Lower lobe of right lung (tissue), 2 donors: Measurements from ENCODE around the gene CYP39A1. TPM values are rescaled to one million over a fixed set of nuclear protein-coding genes. Genes with fewer than 3 reads are reported as not detected.

ENCODE experiments used
- ATAC-seq, 2 donors: fragments of 200-7000 bp; cut with Tn5 transposase; one replicate each; pipeline ENCODE4 v1.9.1; 2020 to 2022; ENCODE audit warnings: mild to moderate bottlenecking in 2 of 2, moderate library complexity in 2 of 2
- DNase-seq: peaks from one replicate; pipeline ENCODE4 v3.0.0-alpha.2; 2020
- H3K27ac ChIP-seq: fragments of 200-600 bp; one replicate; pipeline ENCODE4 v1.8.0; 2022
- H3K27me3 ChIP-seq: fragments of 200-600 bp; one replicate; pipeline ENCODE4 v1.8.0; 2022; ENCODE audit warnings: low read depth
- H3K36me3 ChIP-seq: fragments of 200-600 bp; one replicate; pipeline ENCODE4 v1.8.0; 2022; ENCODE audit warnings: mild to moderate bottlenecking
- H3K4me1 ChIP-seq: fragments of 200-600 bp; one replicate; pipeline ENCODE4 v1.8.0; 2022
- H3K4me3 ChIP-seq: fragments of 200-600 bp; one replicate; pipeline ENCODE4 v1.8.0; 2022; ENCODE audit warnings: mild to moderate bottlenecking
- H3K9me3 ChIP-seq: fragments of 200-600 bp; one replicate; pipeline ENCODE4 v1.8.0; 2022
- intact Hi-C: fragments of 100-400 bp; cut with DNase I; formaldehyde crosslinking; loops from one replicate; pipeline ENCODE4 v1.11.0; 2022
- total RNA-seq: library from RNA; stranded (reverse); fragmentation: NEBNext Ultra II Directional; extraction: Animal tissue kit (Norgen Biotek cat#: 25700); gene quantifications from one replicate; pipeline ENCODE4 v1.2.1, GENCODE V29; 2021
- TF ChIP-seq, protein P1 (sequence below): fragments of 200-600 bp; IDR thresholded peaks from one replicate; pipeline ENCODE4 v1.8.0; 2022; ENCODE audit warnings: antibody characterized with exemption, mild to moderate bottlenecking
- donor health status: DM: no; HTN: yes; CAD: no; lungs with severe emphysema.

Gene CYP39A1
- total RNA-seq, 1 donor from 2014 or later, result 5.4 TPM

GRCh38 chr6:46538800-46539480 is 113.7 kb downstream of the CYP39A1 start:
- H3K27ac ChIP-seq, result no peak overlapping the region
- no peak for DNase-seq
- no peaks in the 10 kb centered on the region for H3K27me3 ChIP-seq
- no peaks in the 10 kb centered on the region for H3K9me3 ChIP-seq
- intact Hi-C loops, result no loop called here
- no peak for ATAC-seq
- no peaks in the 10 kb centered on the region for H3K4me1 ChIP-seq
- TF ChIP-seq, protein P1, sequence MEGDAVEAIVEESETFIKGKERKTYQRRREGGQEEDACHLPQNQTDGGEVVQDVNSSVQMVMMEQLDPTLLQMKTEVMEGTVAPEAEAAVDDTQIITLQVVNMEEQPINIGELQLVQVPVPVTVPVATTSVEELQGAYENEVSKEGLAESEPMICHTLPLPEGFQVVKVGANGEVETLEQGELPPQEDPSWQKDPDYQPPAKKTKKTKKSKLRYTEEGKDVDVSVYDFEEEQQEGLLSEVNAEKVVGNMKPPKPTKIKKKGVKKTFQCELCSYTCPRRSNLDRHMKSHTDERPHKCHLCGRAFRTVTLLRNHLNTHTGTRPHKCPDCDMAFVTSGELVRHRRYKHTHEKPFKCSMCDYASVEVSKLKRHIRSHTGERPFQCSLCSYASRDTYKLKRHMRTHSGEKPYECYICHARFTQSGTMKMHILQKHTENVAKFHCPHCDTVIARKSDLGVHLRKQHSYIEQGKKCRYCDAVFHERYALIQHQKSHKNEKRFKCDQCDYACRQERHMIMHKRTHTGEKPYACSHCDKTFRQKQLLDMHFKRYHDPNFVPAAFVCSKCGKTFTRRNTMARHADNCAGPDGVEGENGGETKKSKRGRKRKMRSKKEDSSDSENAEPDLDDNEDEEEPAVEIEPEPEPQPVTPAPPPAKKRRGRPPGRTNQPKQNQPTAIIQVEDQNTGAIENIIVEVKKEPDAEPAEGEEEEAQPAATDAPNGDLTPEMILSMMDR, result no peak
- H3K4me3 ChIP-seq, result no peak overlapping the region
- no peaks in the 10 kb centered on the region for H3K36me3 ChIP-seq

- H3K4me1 ChIP-seq, result no peaks in the 10 kb centered on the region
- intact Hi-C loops, result no loop called here
- H3K4me3 ChIP-seq, result no peak overlapping the region
- H3K27me3 ChIP-seq, result no peaks in the 10 kb centered on the region
- DNase-seq, result no peak
- H3K9me3 ChIP-seq, result no peaks in the 10 kb centered on the region
- TF ChIP-seq, protein P1, result no peak
- no peak for ATAC-seq
- H3K36me3 ChIP-seq, result no peaks in the 10 kb centered on the region
- H3K27ac ChIP-seq, result no peak overlapping the region
Measured at GRCh38 chr6:46530896-46531295, 121.7 kb downstream of the CYP39A1 start.

DNA sequence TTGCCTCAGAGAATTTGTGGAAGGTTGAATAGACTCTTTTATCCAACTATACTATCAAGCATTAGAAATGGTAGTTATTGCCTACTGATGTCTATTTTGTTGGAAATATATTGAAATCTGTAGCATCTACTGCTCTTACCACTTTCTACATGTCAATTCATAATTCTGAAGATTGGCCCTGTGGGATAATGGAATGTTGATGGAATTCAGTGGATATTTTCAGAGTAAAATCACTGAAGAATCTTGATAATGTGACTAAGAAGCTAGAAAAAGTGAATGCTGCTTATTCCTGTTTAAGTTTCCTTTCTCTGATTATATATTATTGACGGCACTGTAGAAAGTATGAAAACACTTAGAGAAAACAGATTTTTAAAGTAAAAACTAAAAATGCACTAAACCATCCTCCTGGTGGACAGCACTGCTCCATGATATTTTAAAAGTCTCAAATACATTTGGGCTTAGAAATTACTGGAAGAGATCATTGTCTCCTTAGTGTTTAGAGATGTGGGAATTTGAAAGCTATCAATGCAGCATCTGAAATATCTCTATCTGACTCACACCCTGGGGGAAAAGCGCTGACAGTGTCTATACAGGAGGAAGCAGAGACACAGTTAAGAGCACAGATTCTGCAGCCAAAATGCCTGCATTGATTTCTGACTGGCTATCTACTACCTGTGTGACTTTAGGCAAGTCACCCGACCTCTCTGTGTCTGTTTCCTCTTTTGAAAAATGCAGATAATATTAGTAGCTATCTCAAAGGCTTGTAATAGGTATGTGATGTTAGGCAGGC is 123.5 kb downstream of the CYP39A1 start:
- no peaks in the 10 kb centered on the region for H3K9me3 ChIP-seq
- intact Hi-C loops, result no loop called here
- H3K4me3 ChIP-seq, result no peak overlapping the region
- H3K4me1 ChIP-seq, result no peaks in the 10 kb centered on the region
- TF ChIP-seq, protein P1, result no peak
- H3K27ac ChIP-seq, result no peak overlapping the region
- DNase-seq (no peak), ATAC-seq (no peak)
- no peaks in the 10 kb centered on the region for H3K36me3 ChIP-seq
- no peaks in the 10 kb centered on the region for H3K27me3 ChIP-seq

DNA sequence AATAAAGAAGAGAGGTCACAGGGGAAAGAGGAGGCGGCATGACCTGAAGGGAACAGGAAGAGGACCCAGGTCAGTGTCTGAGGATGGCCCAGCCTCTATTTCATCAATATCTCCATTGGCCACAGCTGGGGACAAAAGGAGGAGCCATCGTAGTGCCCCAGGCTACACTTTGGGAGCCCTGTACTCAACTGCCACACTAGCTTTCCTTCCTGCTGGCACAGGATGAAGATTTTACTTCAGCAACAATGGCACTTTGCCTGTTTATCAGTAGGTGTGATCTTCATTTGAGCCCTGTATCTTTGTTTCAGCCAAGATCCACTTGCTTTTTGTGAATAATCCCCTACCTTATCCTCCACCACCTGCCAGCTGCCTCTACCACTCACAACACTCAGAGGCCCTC is 126.0 kb downstream of the CYP39A1 start:
- H3K27ac ChIP-seq, result no peak overlapping the region
- H3K4me1 ChIP-seq, result peaks cover 2% of the 10 kb centered on the region
- H3K36me3 ChIP-seq, result no peaks in the 10 kb centered on the region
- no peak overlapping the region for H3K4me3 ChIP-seq
- TF ChIP-seq, protein P1, result no peak
- no peak for DNase-seq
- H3K9me3 ChIP-seq, result no peaks in the 10 kb centered on the region
- intact Hi-C loops, result no loop called here
- no peaks in the 10 kb centered on the region for H3K27me3 ChIP-seq
- ATAC-seq, result no peak

- Histone ChIP-seq H3K36me3 (no peaks in the 10 kb centered on the region), H3K27me3 (no peaks in the 10 kb centered on the region), H3K9me3 (no peaks in the 10 kb centered on the region), H3K27ac (no peak overlapping the region), H3K4me1 (peaks cover 7% of the 10 kb centered on the region), H3K4me3 (no peak overlapping the region)
- TF ChIP-seq, protein P1, result no peak
- DNase-seq, result no peak
- intact Hi-C loops, result no loop called here
- ATAC-seq, result no peak
Measured at GRCh38 chr6:46525583-46525982, 127.0 kb downstream of the CYP39A1 start.
